Hepatocyte (in vitro differentiated cells): ENCODE measurements around the gene SPATA2. TPM values are rescaled to one million over a fixed set of nuclear protein-coding genes. Genes with fewer than 3 reads are reported as not detected.
A peak's percentile ranks its signal among the peaks of the same experiment; 100 is the strongest.

Experiments used
- DNase-seq: peaks from one replicate; pipeline ENCODE4 v3.0.0-alpha.2; 2016; ENCODE audit warnings: low spot score
- H2AFZ ChIP-seq: fragments of 200-600 bp; sonication (generic); 2 replicates; pipeline ENCODE4 v1.6.0; 2016; ENCODE audit warnings: antibody characterized with exemption, mild to moderate bottlenecking
- H3K27ac ChIP-seq: fragments of 200-600 bp; sonication (generic); 2 replicates; pipeline ENCODE4 v1.5.1; 2016; ENCODE audit warnings: mild to moderate bottlenecking
- H3K27me3 ChIP-seq: fragments of 200-600 bp; sonication (generic); 2 replicates; pipeline ENCODE4 v1.6.1; 2016
- H3K36me3 ChIP-seq: fragments of 200-600 bp; sonication (generic); replicated peaks from 2 replicates; pipeline ENCODE4 v1.5.1; 2016; ENCODE audit warnings: low read depth; ENCODE audit not compliant: insufficient read depth
- H3K4me1 ChIP-seq: fragments of 200-600 bp; sonication (generic); 2 replicates; pipeline ENCODE4 v1.5.1; 2016; ENCODE audit warnings: mild to moderate bottlenecking, moderate library complexity; ENCODE audit not compliant: insufficient read depth
- H3K4me2 ChIP-seq: fragments of 200-600 bp; sonication (generic); 2 replicates; pipeline ENCODE4 v1.6.0; 2016
- H3K4me3 ChIP-seq: fragments of 200-600 bp; sonication (generic); 2 replicates; pipeline ENCODE4 v1.5.1; 2016; ENCODE audit warnings: mild to moderate bottlenecking
- H3K79me2 ChIP-seq: fragments of 200-600 bp; sonication (generic); 2 replicates; pipeline ENCODE4 v1.6.0; 2017; ENCODE audit warnings: mild to moderate bottlenecking
- H3K9me2 ChIP-seq: fragments of 200-600 bp; sonication (generic); replicated peaks from 2 replicates; pipeline ENCODE4 v1.6.0; 2017; ENCODE audit warnings: mild to moderate bottlenecking; ENCODE audit not compliant: insufficient read depth
- H3K9me3 ChIP-seq: fragments of 200-600 bp; sonication (generic); 2 replicates; pipeline ENCODE4 v1.5.1; 2016; ENCODE audit warnings: low read depth, mild to moderate bottlenecking
- H4K20me1 ChIP-seq: fragments of 200-600 bp; sonication (generic); 2 replicates; pipeline ENCODE4 v1.6.0; 2016; ENCODE audit warnings: mild to moderate bottlenecking; ENCODE audit not compliant: insufficient read depth, poor library complexity, severe bottlenecking
- CTCF ChIP-seq: fragments of 200-600 bp; sonication (generic); IDR thresholded peaks from 2 replicates; pipeline ENCODE4 v1.5.1; 2016; ENCODE audit warnings: antibody characterized with exemption, mild to moderate bottlenecking; ENCODE audit not compliant: poor library complexity
- EZH2 ChIP-seq: fragments of 200-600 bp; sonication (generic); IDR thresholded peaks from 2 replicates; pipeline ENCODE4 v1.6.1; 2016; ENCODE audit warnings: antibody characterized with exemption, mild to moderate bottlenecking, borderline replicate concordance
- EZH2phosphoT487 ChIP-seq: fragments of 200-600 bp; sonication (generic); IDR thresholded peaks from one replicate; pipeline ENCODE4 v1.6.1; 2018; ENCODE audit warnings: antibody characterized with exemption, mild to moderate bottlenecking, low read depth, moderate library complexity; ENCODE audit not compliant: unreplicated experiment, severe bottlenecking
- WGBS: methylation state at CpG from one replicate; pipeline ENCODE4 v1.1.6; 2016; ENCODE audit warnings: low lambda C conversion rate; ENCODE audit errors: missing lambda C conversion rate; 5-methylcytosine and 5-hydroxymethylcytosine counted together
- polyA plus RNA-seq: library from polyadenylated mRNA; unstranded; fragments of >200 nt; fragmentation: Nextera tagmentation; extraction: Ambion mirVana; gene quantifications from 2 replicates; pipeline ENCODE4 v1.2.1, GENCODE V29; 2016
- total RNA-seq: library from RNA; depleted of rRNA; stranded (reverse); fragments of >200 nt; gene quantifications from 2 replicates; pipeline ENCODE4 v1.2.3, GENCODE V29; 2014

Gene SPATA2
- total and polyA plus RNA-seq, 2 experiments from 2014 or later: 5.9 to 9.6 TPM

- no peaks in the 10 kb centered on the region for H3K9me3 ChIP-seq
- no peak overlapping the region for H3K27ac ChIP-seq
- no peak for TF ChIP-seq CTCF
- no peak for TF ChIP-seq EZH2
- TF ChIP-seq EZH2phosphoT487: no peak
- H4K20me1 ChIP-seq: no peaks in the 10 kb centered on the region
- H3K9me2 ChIP-seq: no peaks in the 10 kb centered on the region
- no peaks in the 10 kb centered on the region for H3K4me1 ChIP-seq
- DNase-seq: no peak
- no peak overlapping the region for H2AFZ ChIP-seq
- no peak overlapping the region for H3K4me3 ChIP-seq
- no peaks in the 10 kb centered on the region for H3K27me3 ChIP-seq
- peaks cover 3% of the 10 kb centered on the region for H3K36me3 ChIP-seq
- WGBS: 97% methylated on average over 3 of the region's 3 CpGs
- no peak overlapping the region for H3K4me2 ChIP-seq
- H3K79me2 ChIP-seq: no peaks in the 10 kb centered on the region
These were observed 39.8 kb upstream of the SPATA2 start for GRCh38 chr20:49955167-49955566.

- no peak for TF ChIP-seq EZH2
- no peak for TF ChIP-seq CTCF
- Histone ChIP-seq H3K4me2 (no peak overlapping the region), H4K20me1 (peaks cover 2% of the 10 kb centered on the region)
These were observed 35.8 kb upstream of the SPATA2 start for GRCh38 chr20:49951151-49951550.

GRCh38 chr20:49948809-49949507, 33.6 kb upstream of the SPATA2 start:
- Histone ChIP-seq H3K9me3 (no peaks in the 10 kb centered on the region), H2AFZ (no peak overlapping the region), H3K4me1 (peaks cover 2% of the 10 kb centered on the region), H3K9me2 (no peaks in the 10 kb centered on the region), H4K20me1 (peaks cover 11% of the 10 kb centered on the region), H3K4me2 (no peak overlapping the region), H3K36me3 (peaks cover 3% of the 10 kb centered on the region), H3K27me3 (no peaks in the 10 kb centered on the region), H3K79me2 (peaks cover 32% of the 10 kb centered on the region), H3K27ac (peak overlapping the region; percentile 20), H3K4me3 (no peak overlapping the region)
- 92% methylated on average over 11 of the region's 11 CpGs for WGBS
- TF ChIP-seq EZH2 (no peak), EZH2phosphoT487 (no peak), CTCF (no peak)
- no peak for DNase-seq

More at GRCh38 chr20:49951151-49951550, 35.8 kb upstream of the SPATA2 start:
- Histone ChIP-seq H3K9me2 (no peaks in the 10 kb centered on the region), H3K4me1 (peaks cover 2% of the 10 kb centered on the region), H3K27me3 (no peaks in the 10 kb centered on the region), H3K4me3 (no peak overlapping the region), H2AFZ (no peak overlapping the region), H3K9me3 (no peaks in the 10 kb centered on the region), H3K79me2 (peaks cover 14% of the 10 kb centered on the region), H3K27ac (no peak overlapping the region), H3K36me3 (peaks cover 3% of the 10 kb centered on the region)
- no peak for DNase-seq
- 94% methylated on average over 4 of the region's 4 CpGs for WGBS
